ENCODE measurements around the gene RPL29.
A peak's percentile ranks its signal among the peaks of the same experiment; 100 is the strongest.

The RPL29 gene

DNA sequence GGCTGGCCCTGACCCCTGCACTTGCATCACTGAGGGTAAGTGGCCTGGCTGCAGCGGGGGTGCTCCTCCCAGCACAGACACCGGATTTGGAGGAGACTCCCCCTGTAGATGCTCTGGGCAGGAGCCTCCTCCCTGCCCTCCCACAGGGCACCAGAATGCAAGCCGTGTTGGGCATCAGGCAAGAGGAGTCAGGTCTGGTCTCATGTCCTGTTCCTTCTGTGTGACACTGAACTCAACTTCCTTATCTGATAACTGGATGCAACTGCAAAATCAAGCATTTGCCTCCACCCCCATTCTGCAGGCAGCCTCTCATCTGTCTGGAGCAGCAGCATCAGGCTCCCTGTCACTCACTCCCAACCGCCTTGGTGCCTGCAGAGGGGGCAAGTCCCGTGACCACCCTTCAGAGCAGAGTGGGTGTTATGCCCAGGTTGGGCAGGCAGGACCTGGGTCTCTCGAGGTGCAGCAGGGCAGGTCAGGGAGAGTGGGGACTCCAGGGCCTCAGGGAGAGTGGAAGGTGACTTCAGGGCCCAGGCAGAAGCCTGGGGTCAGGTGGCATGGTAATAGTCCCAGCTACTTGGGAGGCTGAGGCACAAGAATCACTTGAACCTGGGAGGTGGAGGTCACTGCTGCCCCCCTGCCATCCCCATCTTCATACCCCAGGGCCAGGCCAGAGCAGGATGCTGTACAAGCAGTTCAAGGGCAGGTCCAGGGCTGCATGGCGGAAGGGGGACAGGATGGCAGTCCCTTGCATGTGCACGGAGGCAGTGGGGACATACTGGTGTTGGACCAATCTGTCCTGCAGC, 10.5 kb upstream of the RPL29 start:
- POLR2A ChIA-PET = interaction anchor here (0.9 to 1.1 kb wide), 4 partner anchors 10 to 148 kb away, joined by 3 to 4 read pairs (median 4); partner anchors contain the start of genes POC1A and RPL29

GRCh38 chr3:52005571-52005986, 9.9 kb upstream of the RPL29 start:
- no peak overlapping the region; the same call in 1 of the 2 replicates for H3K4me3 ChIP-seq (ENCODE audit: low read depth, low read length)
- ChIA-PET CTCF (interaction anchor here (0.7 to 18.2 kb wide), 21 partner anchors 8 to 334 kb away, joined by 3 to 779 read pairs (median 6); partner anchors contain the start of genes ABHD14A, ABHD14B, DUSP7 and POC1A), POLR2A (interaction anchor here (0.9 to 1.1 kb wide), 4 partner anchors 10 to 149 kb away, joined by 3 to 4 read pairs (median 4); partner anchors contain the start of genes POC1A and RPL29)
- no peak for DNase-seq (ENCODE audit: low read depth, low spot score)
- TF ChIP-seq CTCF (IDR thresholded peaks at IDR 0.05; ENCODE audit: insufficient read depth, low read length, missing control alignments) = no peak

More for the DNA sequence above, 10.5 kb upstream of the RPL29 start:
- no peak for DNase-seq (ENCODE audit: low read depth, low spot score)
- H3K4me3 ChIP-seq (ENCODE audit: low read depth, low read length) = no peak overlapping the region; the same call in 1 of the 2 replicates
- no peak for TF ChIP-seq CTCF (IDR thresholded peaks at IDR 0.05; ENCODE audit: insufficient read depth, low read length, missing control alignments)
- CTCF ChIA-PET = interaction anchor here (0.7 to 18.2 kb wide), 21 partner anchors 8 to 333 kb away, joined by 3 to 779 read pairs (median 6); partner anchors contain the start of genes ABHD14A, ABHD14B, DUSP7 and POC1A

DNA sequence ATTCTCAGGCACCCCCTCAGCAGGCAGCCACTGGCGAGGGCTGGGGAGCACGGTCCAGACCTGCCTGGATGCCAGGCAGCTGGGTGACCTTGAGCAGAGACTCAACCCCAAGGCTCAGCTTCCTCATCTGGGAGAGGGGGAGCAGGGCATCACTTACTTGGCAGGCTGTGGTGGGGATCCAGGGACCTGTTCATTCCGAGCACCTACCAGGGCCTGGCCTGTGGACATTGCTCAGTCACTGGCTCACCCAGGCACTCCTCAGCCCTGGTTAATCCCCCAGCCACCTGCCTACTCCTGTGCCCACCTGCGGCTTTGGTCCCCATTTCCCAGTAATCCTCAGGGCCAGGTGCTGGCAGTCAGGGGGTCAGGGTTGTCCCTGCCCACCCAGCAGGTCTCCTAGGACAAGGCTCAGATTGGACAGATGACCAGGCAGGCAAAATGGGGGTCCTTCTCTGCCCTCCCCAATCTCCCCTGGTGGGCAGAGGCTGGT, 9.3 kb upstream of the RPL29 start:
- TF ChIP-seq CTCF (IDR thresholded peaks at IDR 0.05; ENCODE audit: insufficient read depth, low read length, missing control alignments) = no peak
- no peak overlapping the region for H3K4me3 ChIP-seq (ENCODE audit: low read depth, low read length)
- ChIA-PET CTCF (interaction anchor here (0.7 to 18.2 kb wide), 48 partner anchors 9 to 616 kb away, joined by 3 to 779 read pairs (median 6); partner anchors contain the start of genes ABHD14A, ABHD14B, ACY1 and DUSP7), POLR2A (interaction anchor here (0.9 to 1.7 kb wide), 6 partner anchors 9 to 150 kb away, joined by 3 to 5 read pairs (median 4); partner anchors contain the start of genes POC1A and RPL29)
- no peak for DNase-seq (ENCODE audit: low read depth, low spot score)

DNA sequence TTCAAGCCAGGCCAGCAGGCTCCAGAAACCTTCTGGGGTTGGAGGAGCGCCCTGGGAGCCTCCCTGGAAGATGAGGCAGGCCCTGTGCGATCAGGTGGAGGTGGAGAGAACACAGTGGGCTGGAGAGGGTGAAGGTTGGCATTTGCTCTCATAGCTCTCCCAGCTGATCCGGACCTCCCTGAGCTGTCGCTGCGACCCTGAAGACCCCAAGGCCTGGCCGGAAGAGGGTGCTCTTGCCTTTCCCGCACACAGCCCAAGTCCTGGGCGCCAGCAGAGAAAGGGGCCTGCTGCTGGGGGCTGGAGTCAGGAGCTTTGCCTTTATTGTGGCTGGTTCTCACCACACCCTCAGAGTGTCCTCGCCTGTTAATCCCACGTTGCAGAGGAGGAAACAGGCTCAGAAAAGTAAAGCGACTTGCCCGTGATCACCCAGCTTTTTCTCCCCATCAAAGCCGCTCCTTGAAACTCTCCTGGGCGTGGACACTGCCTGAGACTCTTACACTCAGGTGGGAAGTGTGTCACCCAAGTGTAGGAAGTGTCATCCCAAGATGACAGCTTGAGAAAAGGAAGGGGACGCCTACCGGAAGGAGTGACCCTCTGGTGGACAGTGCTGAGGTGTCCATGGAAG, 8.6 kb upstream of the RPL29 start:
- DNase-seq (ENCODE audit: low read depth, low spot score) = no peak
- H3K4me3 ChIP-seq (ENCODE audit: low read depth, low read length) = no peak overlapping the region
- peak; percentile 82 for TF ChIP-seq CTCF (IDR thresholded peaks at IDR 0.05; ENCODE audit: insufficient read depth, low read length, missing control alignments)
- CTCF ChIA-PET = interaction anchor here (0.6 to 18.2 kb wide), 47 partner anchors 9 to 615 kb away, joined by 3 to 779 read pairs (median 5); partner anchors contain the start of genes ACY1, DUSP7, PARP3 and POC1A
- POLR2A ChIA-PET = interaction anchor here (1.0 to 1.7 kb wide), 4 partner anchors 42 to 150 kb away, joined by 3 to 8 read pairs (median 4); partner anchors contain the start of genes DUSP7 and POC1A

DNA sequence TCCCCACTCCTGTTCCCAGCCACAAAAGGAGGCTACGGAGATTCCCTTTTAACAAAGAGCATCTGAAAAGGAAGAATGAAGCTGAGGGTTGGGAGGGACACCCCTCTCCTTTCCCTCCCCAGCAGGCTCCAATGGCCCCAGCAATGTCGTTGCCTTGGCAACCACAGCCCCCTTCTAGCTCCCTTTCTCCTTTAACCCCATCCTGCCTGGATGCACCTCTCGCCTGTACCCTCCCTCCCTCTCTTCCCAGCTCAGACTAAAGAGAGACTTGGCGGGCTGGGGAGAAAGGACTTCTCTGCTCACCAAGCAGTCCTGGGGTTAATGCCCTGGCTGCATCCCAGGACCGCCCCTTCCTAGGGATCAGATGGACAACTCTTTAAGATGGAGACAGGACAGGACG, 7.1 kb upstream of the RPL29 start:
- H3K4me3 ChIP-seq (ENCODE audit: low read depth, low read length) = no peak overlapping the region
- no peak for DNase-seq (ENCODE audit: low read depth, low spot score)
- TF ChIP-seq CTCF (IDR thresholded peaks at IDR 0.05; ENCODE audit: insufficient read depth, low read length, missing control alignments) = no peak
- ChIA-PET POLR2A (no interaction called here), CTCF (interaction anchor here (0.9 to 18.2 kb wide), 25 partner anchors 10 to 613 kb away, joined by 3 to 779 read pairs (median 7); partner anchors contain the start of genes DUSP7, PARP3 and POC1A)
